ENCODE measurements around the gene HECW1. TPM values are rescaled to one million over a fixed set of nuclear protein-coding genes. Genes with fewer than 3 reads are reported as not detected.
A peak's percentile ranks its signal among the peaks of the same experiment; 100 is the strongest.

HECW1 gene
- total and polyA plus RNA-seq, 2 experiments from 2014 or later: 2.0 to 4.8 TPM

GRCh38 chr7:43143918-43144589, 31.6 kb downstream of the HECW1 start:
- Histone ChIP-seq H3K4me3 (no peak overlapping the region), H3K9ac (no peak overlapping the region), H3K79me2 (ENCODE audit: insufficient read depth) (no peaks in the 10 kb centered on the region), H4K20me1 (ENCODE audit: insufficient read depth) (no peaks in the 10 kb centered on the region), H3K27me3 (replicated peaks; ENCODE audit: insufficient read depth) (no peaks in the 10 kb centered on the region), H3K4me1 (ENCODE audit: insufficient read depth) (peaks cover 8% of the 10 kb centered on the region), H3K27ac (no peak overlapping the region), H3K9me3 (ENCODE audit: low read depth) (no peaks in the 10 kb centered on the region), H3K9me2 (ENCODE audit: insufficient read depth) (no peaks in the 10 kb centered on the region), H2AFZ (no peak overlapping the region), H3K36me3 (ENCODE audit: low read depth) (no peaks in the 10 kb centered on the region), H3K4me2 (ENCODE audit: unreplicated experiment) (no peak overlapping the region), H3F3A (ENCODE audit: insufficient read depth) (no peaks in the 10 kb centered on the region)
- WGBS, 2 experiments (ENCODE audit: low coverage in 1 of 2, low lambda C conversion rate in 2 of 2, missing lambda C conversion rate in 2 of 2): 80 to 84% methylated on average over 5 of the region's 5 CpGs
- no peak for TF ChIP-seq EZH2 (IDR thresholded peaks at IDR 0.05; ENCODE audit: insufficient read depth, poor library complexity, severe bottlenecking)
- no peak for TF ChIP-seq EZH2phosphoT487 (IDR thresholded peaks at IDR 0.05; ENCODE audit: insufficient read depth, low read depth)
- no peak for DNase-seq
- in situ Hi-C loops (cut with MboI): no loop called here

GRCh38 chr7:43148161-43148731, 35.8 kb downstream of the HECW1 start:
- Histone ChIP-seq H2AFZ (no peak overlapping the region), H3K79me2 (ENCODE audit: insufficient read depth) (no peaks in the 10 kb centered on the region), H3K27ac (no peak overlapping the region), H3K9me3 (ENCODE audit: low read depth) (no peaks in the 10 kb centered on the region), H3K9me2 (ENCODE audit: insufficient read depth) (no peaks in the 10 kb centered on the region), H3K36me3 (ENCODE audit: low read depth) (no peaks in the 10 kb centered on the region), H4K20me1 (ENCODE audit: insufficient read depth) (no peaks in the 10 kb centered on the region), H3K4me3 (no peak overlapping the region), H3K4me2 (ENCODE audit: unreplicated experiment) (peak overlapping the region; percentile 12), H3K9ac (no peak overlapping the region), H3F3A (ENCODE audit: insufficient read depth) (no peaks in the 10 kb centered on the region), H3K27me3 (replicated peaks; ENCODE audit: insufficient read depth) (no peaks in the 10 kb centered on the region), H3K4me1 (ENCODE audit: insufficient read depth) (peaks cover 8% of the 10 kb centered on the region)
- in situ Hi-C loops (cut with MboI): no loop called here
- peak; percentile 49 for DNase-seq
- TF ChIP-seq EZH2phosphoT487 (IDR thresholded peaks at IDR 0.05; ENCODE audit: insufficient read depth, low read depth): no peak
- TF ChIP-seq EZH2 (IDR thresholded peaks at IDR 0.05; ENCODE audit: insufficient read depth, poor library complexity, severe bottlenecking): no peak

- 50 to 60% methylated on average over 1 of the region's 1 CpG for WGBS, 2 experiments (ENCODE audit: low coverage in 1 of 2, low lambda C conversion rate in 2 of 2, missing lambda C conversion rate in 2 of 2)
- no peak overlapping the region for H3K9ac ChIP-seq
- no peaks in the 10 kb centered on the region for H3F3A ChIP-seq (ENCODE audit: insufficient read depth)
- H3K4me3 ChIP-seq: no peak overlapping the region
- H3K4me1 ChIP-seq (ENCODE audit: insufficient read depth): peaks cover 8% of the 10 kb centered on the region
- H4K20me1 ChIP-seq (ENCODE audit: insufficient read depth): no peaks in the 10 kb centered on the region
- no peaks in the 10 kb centered on the region for H3K79me2 ChIP-seq (ENCODE audit: insufficient read depth)
- no peak overlapping the region for H3K4me2 ChIP-seq (ENCODE audit: unreplicated experiment)
- H3K36me3 ChIP-seq (ENCODE audit: low read depth): no peaks in the 10 kb centered on the region
- TF ChIP-seq EZH2 (IDR thresholded peaks at IDR 0.05; ENCODE audit: insufficient read depth, poor library complexity, severe bottlenecking) (no peak), EZH2phosphoT487 (IDR thresholded peaks at IDR 0.05; ENCODE audit: insufficient read depth, low read depth) (no peak)
- no peaks in the 10 kb centered on the region for H3K27me3 ChIP-seq (replicated peaks; ENCODE audit: insufficient read depth)
- in situ Hi-C loops (cut with MboI): no loop called here
- H3K9me2 ChIP-seq (ENCODE audit: insufficient read depth): no peaks in the 10 kb centered on the region
- no peaks in the 10 kb centered on the region for H3K9me3 ChIP-seq (ENCODE audit: low read depth)
- no peak for DNase-seq
- no peak overlapping the region for H3K27ac ChIP-seq
- H2AFZ ChIP-seq: no peak overlapping the region
Measured at GRCh38 chr7:43151076-43151475, 38.6 kb downstream of the HECW1 start.

GRCh38 chr7:43152696-43153095, 40.2 kb downstream of the HECW1 start:
- Histone ChIP-seq H3K9me3 (ENCODE audit: low read depth) (no peaks in the 10 kb centered on the region), H3K9ac (no peak overlapping the region), H3K36me3 (ENCODE audit: low read depth) (no peaks in the 10 kb centered on the region), H2AFZ (no peak overlapping the region), H3K79me2 (ENCODE audit: insufficient read depth) (no peaks in the 10 kb centered on the region), H3K27me3 (replicated peaks; ENCODE audit: insufficient read depth) (no peaks in the 10 kb centered on the region), H3K4me2 (ENCODE audit: unreplicated experiment) (no peak overlapping the region), H3K4me1 (ENCODE audit: insufficient read depth) (peaks cover 8% of the 10 kb centered on the region), H3K27ac (no peak overlapping the region), H3K9me2 (ENCODE audit: insufficient read depth) (no peaks in the 10 kb centered on the region), H3F3A (ENCODE audit: insufficient read depth) (no peaks in the 10 kb centered on the region), H4K20me1 (ENCODE audit: insufficient read depth) (no peaks in the 10 kb centered on the region), H3K4me3 (no peak overlapping the region)
- no peak for TF ChIP-seq EZH2 (IDR thresholded peaks at IDR 0.05; ENCODE audit: insufficient read depth, poor library complexity, severe bottlenecking)
- TF ChIP-seq EZH2phosphoT487 (IDR thresholded peaks at IDR 0.05; ENCODE audit: insufficient read depth, low read depth): no peak
- 75 to 76% methylated on average over 6 of the region's 6 CpGs for WGBS, 2 experiments (ENCODE audit: low coverage in 1 of 2, low lambda C conversion rate in 2 of 2, missing lambda C conversion rate in 2 of 2)
- in situ Hi-C loops (cut with MboI): no loop called here
- no peak for DNase-seq
